ENCODE results near the gene IL36RN. TPM values are rescaled to one million over a fixed set of nuclear protein-coding genes. Genes with fewer than 3 reads are reported as not detected.

IL36RN gene
- total RNA-seq, 2 donors from 2014 or later = not detected

DNA sequence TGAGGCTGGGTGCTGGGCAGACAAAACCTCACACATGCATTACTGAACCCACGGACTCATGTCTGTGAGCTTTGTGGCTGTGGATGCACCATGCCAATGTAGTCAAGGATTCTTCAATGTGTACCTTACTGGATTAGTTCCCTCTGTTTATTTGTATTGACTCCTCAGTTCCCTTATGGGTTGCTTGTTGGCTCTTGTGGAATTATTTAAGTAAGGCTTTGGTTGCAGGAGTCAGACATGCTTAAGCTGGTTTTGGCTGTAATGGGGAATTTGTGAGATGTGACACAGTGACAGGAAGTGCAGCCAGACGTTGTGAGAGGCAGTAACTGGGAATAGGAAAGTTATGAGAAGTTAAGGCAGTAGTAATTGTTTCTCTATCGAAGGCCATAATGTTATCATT lies 54.8 kb downstream of the IL36RN start:
- peaks cover 4% of the 10 kb centered on the region for H3K36me3 Mint-ChIP-seq (ENCODE audit: low read depth)
- ATAC-seq (replicated peaks) = no peak
- peaks cover 11% of the 10 kb centered on the region for H3K4me1 Mint-ChIP-seq
- no peaks in the 10 kb centered on the region for H3K27me3 Mint-ChIP-seq
- H3K4me3 Mint-ChIP-seq = no peak overlapping the region
- no peak overlapping the region for H3K27ac Mint-ChIP-seq
- H3K9me3 Mint-ChIP-seq = no peaks in the 10 kb centered on the region

Other genes with a start within 250 kb of the IL36RN start
- under 1 TPM in 1 of 2 donors, not detected in 1; 0.40 TPM for gene IL1B, start 222.4 kb upstream of the IL36RN start, total RNA-seq
- gene IL37, start 148.0 kb upstream of the IL36RN start, total RNA-seq = under 1 TPM in 1 of 2 donors, not detected in 1; 0.78 TPM
- under 1 TPM in 1 of 2 donors, not detected in 1; 0.48 TPM for gene IL36G, start 81.2 kb upstream of the IL36RN start, total RNA-seq
- gene IL36A, start 53.7 kb upstream of the IL36RN start, total RNA-seq = not detected
- gene IL36B, start 6.3 kb upstream of the IL36RN start, total RNA-seq = not detected
- not detected for gene IL1F10, start 8.8 kb downstream of the IL36RN start, total RNA-seq
- gene IL1RN, start 68.4 kb downstream of the IL36RN start, total RNA-seq = 10 to 100 TPM; 12.8 to 32.8 TPM
- gene PSD4, start 114.8 kb downstream of the IL36RN start, total RNA-seq = 100 to 1,000 TPM; 300 to 503 TPM
- 1 to 10 TPM in 1 of 2 donors, under 1 TPM in 1; 0.86 to 1.6 TPM for gene PAX8, start 219.7 kb downstream of the IL36RN start, total RNA-seq

Measured in activated T-helper 17 cell treated with anti-CD3 and anti-CD28 coated beads, Interleukin-2, amount 50 U/mL, for 72 hours (primary cell).